Subcutaneous adipose tissue (tissue), 4 donors: ENCODE data around the gene KCNMB2. TPM values are rescaled to one million over a fixed set of nuclear protein-coding genes. Genes with fewer than 3 reads are reported as not detected.

Source experiments
- total RNA-seq, 4 donors: library from RNA; depleted of rRNA; stranded (reverse); fragments of >200 nt; gene quantifications; one replicate each; pipeline ENCODE4 v1.1.0, GENCODE V29; 2016
- TF ChIP-seq, protein P1 (sequence below): fragments of 450-650 bp; IDR thresholded peaks from one replicate; pipeline ENCODE4 v1.5.1; 2016; ENCODE audit warnings: low read depth, mild to moderate bottlenecking, control low read depth, antibody characterized with exemption, moderate library complexity

KCNMB2 gene
- total RNA-seq, 4 donors from 2014 or later = not detected

DNA sequence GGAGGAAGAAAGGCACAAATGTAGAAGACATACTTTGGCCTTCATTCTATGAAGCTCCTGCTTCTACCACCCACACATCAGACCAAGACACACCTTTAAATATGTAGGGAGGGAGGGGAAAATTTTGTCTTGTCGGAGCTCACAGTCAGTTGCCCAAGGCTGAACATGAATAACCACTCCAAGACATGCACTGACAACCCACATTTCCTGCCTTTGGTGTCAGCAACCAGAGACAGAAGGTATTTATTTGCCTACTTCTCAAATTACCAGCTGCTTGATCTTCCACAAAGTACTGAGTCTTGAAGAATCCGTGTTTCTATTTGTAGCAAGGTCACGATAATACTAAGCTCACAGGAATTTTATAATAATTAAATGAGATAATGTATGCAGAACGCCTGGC lies 169.7 kb downstream of the KCNMB2 start:
- TF ChIP-seq, protein P1, sequence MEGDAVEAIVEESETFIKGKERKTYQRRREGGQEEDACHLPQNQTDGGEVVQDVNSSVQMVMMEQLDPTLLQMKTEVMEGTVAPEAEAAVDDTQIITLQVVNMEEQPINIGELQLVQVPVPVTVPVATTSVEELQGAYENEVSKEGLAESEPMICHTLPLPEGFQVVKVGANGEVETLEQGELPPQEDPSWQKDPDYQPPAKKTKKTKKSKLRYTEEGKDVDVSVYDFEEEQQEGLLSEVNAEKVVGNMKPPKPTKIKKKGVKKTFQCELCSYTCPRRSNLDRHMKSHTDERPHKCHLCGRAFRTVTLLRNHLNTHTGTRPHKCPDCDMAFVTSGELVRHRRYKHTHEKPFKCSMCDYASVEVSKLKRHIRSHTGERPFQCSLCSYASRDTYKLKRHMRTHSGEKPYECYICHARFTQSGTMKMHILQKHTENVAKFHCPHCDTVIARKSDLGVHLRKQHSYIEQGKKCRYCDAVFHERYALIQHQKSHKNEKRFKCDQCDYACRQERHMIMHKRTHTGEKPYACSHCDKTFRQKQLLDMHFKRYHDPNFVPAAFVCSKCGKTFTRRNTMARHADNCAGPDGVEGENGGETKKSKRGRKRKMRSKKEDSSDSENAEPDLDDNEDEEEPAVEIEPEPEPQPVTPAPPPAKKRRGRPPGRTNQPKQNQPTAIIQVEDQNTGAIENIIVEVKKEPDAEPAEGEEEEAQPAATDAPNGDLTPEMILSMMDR = no peak

DNA sequence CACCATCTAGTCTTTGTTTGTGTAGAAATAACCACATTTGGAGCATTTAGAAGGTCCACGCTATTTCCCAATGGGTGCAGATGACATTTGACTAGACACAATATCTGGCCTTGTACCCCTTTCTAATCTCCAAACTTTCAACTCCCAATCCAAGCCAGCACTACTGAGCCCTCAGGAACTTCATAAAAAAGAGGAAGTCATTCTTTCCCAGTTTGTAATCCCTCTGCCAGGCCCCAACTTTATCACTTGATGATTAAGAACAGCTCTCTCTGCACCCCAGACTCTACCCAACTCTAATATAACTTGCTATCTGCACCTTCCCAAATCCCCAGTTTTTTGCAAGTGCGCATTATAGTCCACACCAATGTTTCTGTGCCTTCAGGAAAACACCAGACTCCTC lies 170.2 kb downstream of the KCNMB2 start:
- TF ChIP-seq, protein P1 = no peak

DNA sequence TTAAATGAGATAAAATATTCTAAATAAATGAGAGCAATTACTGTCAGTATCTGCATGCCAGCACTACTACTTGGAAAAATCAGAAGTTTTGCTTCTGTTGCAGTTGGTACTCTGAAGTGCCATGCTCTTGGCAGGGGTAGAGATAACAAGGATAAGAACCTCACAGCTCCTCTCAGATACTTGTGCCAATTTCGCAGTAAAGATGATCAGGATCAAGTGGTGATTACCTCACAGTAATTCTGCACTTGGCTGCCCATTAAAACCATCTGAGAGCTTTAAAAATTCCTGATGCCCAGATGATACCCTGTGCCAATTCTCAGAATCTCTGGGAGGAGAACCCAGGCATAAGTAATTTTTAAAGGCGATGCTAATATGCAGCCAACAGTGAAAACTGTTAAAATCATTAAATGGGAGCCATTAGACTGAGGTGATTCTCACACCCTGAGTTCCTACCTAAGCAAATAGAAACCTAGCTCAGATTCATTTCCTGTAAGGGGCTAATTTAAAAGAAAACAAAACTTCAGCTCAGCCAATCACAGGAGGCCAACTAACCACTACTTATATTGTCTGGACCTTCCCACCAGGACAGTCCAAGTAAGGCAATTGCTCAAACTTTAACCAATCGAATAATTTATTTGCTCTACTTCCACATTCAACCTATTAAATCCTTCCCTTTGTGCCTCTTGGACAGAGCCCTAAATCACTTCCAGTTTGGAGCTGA lies 171.2 kb downstream of the KCNMB2 start:
- TF ChIP-seq, protein P1 = no peak

DNA sequence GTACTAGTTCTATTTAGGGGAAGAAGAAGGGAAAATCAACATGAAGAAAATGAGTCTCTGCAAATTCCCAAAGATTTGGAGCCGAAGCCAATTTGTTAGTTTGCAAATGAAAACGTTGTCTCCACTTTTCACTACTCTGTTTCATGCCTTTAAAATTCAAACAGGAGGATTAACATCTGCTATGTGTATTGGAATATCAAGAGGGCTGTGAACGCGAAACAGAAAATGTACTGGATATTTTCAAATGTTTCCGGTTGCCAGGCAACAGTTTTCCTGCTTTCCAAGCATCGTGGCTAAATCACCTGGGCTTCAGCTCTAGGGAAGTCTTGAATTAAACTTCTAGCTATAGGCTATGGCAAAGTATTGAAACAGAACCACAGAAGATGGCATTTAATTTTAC lies 172.8 kb downstream of the KCNMB2 start:
- TF ChIP-seq, protein P1 = no peak

DNA sequence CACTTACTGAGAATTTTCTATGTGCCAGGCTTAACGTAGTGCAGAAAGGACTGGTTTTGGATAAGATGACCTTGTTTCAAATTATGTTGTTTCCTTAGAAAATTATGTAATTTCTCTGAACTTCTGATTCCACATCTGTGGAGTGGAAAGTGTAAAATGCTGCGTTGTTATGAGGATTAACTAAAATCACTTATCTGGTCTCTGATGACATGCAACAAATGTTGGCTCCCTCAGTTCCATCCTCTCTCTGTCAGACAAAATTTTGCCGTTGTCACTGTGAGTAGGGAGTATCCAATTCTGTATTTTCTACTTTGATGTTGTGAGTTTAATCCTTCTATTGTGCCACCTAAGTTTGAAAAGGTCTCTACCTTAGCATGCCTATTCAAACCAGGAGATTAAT lies 175.5 kb downstream of the KCNMB2 start:
- TF ChIP-seq, protein P1 = no peak

DNA sequence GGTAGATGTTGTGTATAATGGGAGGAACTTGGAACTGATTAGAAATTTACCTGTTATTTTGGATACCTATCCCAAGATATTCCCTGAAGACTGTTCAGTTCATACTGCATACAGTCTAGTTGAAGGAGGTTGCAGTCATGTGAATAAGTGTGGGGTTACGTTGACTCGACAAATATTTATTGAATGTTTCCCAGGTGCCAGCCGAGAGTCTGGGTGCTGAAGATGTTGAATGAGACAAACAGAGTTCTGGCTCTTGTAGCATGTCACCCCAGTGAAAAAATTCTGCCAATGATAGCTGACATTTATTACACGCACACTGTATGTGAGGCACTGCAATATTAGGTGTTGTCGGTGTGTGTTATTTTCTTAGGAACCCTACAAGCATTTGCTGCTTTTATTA lies 176.0 kb downstream of the KCNMB2 start:
- TF ChIP-seq, protein P1 = no peak

DNA sequence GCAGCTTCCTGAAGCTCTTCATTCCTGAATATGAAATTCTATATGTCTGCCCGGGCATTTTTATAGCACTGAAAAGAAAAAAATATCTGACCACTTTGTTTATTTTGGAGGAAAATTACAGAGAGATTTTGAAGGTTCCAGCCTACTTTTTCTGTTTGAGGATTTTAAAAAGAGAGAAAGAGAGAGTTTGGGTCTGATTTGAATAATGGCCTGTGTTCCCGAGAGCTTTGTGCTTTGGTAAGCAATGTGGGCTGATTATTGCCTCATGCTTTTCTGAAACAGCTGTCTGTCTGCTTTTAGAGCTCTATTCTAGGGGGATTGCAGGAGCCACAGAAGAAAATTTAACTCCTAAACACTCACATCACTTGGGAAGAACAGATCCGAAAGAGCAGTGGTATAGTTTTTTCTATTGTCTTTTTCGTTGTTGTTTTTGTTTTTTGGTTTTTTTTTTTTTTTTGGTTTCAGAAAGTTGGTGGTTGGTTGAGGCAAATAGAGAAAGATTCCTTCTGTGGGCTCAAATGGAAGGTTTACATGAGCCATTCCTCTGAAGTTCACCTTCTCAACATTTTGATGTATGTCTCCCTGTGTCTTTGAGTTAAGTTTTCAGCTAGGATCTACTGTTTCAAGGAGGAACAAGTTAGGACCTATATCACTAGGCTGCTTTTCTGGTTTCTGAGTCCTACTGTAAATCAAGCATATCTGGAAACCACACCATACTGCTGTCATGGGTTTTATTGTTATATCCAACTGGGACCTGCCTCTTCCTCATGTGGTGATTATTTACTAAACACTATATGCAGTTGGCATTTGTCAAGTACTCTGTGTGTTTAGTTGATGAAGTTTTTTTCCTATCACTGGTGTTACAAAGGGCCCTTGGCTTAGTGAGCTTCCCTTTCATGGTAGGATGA lies 178.9 kb downstream of the KCNMB2 start:
- TF ChIP-seq, protein P1 = no peak
